Suppressor macrophage treated with lipopolysaccharide for 1 hour (primary cell): ENCODE data around the gene SOBP.
"Not testable (repeated sequence)": the region's sequence is repeated elsewhere in the genome, so short reads cannot be mapped to it uniquely, and the experiment has no call there.

Source experiments
- DNase-seq, 3 donors: peaks; one replicate each; pipeline ENCODE4 v3.0.0-alpha.2; 2020 to 2022

The SOBP gene, protein sequence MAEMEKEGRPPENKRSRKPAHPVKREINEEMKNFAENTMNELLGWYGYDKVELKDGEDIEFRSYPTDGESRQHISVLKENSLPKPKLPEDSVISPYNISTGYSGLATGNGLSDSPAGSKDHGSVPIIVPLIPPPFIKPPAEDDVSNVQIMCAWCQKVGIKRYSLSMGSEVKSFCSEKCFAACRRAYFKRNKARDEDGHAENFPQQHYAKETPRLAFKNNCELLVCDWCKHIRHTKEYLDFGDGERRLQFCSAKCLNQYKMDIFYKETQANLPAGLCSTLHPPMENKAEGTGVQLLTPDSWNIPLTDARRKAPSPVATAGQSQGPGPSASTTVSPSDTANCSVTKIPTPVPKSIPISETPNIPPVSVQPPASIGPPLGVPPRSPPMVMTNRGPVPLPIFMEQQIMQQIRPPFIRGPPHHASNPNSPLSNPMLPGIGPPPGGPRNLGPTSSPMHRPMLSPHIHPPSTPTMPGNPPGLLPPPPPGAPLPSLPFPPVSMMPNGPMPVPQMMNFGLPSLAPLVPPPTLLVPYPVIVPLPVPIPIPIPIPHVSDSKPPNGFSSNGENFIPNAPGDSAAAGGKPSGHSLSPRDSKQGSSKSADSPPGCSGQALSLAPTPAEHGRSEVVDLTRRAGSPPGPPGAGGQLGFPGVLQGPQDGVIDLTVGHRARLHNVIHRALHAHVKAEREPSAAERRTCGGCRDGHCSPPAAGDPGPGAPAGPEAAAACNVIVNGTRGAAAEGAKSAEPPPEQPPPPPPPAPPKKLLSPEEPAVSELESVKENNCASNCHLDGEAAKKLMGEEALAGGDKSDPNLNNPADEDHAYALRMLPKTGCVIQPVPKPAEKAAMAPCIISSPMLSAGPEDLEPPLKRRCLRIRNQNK

DNA sequence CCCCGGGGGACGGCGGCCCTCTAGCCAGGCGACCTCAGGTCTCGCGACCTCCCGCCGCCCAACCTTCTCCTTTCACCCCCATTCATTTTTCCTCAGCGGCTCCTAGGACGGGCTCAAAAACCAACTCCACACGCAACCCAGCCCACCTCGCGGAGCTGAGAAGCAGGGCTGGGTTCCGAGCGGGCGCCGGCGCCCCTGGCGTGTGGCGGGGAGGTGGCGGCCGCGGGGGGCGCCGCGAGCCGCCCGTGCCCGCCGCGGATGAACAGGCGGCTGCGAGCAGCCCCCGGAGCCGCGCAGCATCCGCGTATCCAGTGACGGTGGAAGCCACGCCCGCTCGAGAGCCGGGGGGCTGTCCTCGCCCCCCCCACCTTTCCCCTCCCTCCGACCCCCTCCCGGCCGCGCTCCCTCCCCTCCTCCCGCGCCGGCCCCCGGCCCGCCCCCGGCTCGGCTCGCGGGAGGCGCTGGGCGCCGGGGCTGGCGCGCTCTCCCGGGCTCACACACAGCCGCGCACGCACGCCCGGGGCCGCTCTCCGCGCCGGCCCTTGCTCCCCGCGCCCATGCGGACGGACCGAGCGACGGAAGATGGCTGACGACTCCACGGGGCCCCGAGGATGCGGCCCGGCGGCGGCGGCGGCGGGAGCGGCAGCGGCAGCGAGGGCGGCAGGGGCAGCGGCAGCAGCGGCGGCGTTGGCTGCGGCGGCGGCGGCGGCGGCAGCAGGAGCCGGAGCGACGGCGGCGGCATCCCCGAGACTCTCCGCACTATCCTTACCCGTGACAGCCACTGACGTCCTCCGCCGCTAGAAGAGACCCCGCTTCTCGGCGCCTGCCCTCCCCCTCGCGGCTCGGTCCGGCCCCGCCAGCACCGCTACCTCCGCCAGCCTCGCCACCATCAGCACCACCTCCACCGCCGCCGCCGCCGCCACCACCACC lies at the start of gene SOBP:
SOBP (plus strand) TSS at position 482 of the 930 bp plus-strand sequence. CDS start 500 bp downstream, outside the sequence.
- DNase-seq: peak; percentile 19 to 64 (median 25)

DNA sequence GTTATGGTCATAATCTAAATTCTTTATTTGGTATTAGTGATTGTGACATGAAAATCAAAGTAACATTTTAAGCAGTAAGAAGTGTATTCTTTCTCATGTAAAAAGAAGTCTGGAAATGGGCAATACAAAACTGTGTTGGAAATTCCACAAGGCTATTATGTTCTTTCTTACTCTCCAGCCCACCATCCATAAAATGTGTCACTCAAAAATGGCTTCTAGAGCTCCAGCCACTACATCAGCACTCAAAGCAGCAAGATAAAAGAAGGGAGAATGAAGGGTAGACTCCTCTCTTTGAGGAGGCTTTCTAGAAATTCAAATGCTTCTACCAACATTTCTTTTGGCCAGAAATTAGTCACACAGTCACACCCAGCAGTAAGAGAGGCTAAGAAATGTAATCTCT lies 49.0 kb upstream of the SOBP start:
- no peak for DNase-seq

DNA sequence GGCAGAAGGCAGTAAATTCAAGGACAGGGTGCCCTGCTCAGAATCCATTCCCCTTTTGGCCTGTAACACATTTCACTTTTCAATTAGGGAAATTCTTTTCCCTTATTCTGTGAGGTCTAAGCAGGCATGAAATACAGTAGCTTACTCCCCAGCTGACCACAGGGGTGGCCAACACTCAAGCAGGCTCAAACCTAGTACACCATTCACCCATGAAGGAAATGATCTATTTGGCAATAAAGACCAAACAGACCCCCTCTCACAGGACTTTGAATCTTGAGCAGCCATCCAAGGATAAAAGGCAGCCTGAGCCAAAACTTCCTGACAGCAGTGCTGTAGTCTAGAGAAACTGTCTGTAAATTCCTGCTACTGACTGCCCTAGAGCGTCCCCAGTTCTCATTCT lies 48.2 kb upstream of the SOBP start:
- no peak for DNase-seq

DNA sequence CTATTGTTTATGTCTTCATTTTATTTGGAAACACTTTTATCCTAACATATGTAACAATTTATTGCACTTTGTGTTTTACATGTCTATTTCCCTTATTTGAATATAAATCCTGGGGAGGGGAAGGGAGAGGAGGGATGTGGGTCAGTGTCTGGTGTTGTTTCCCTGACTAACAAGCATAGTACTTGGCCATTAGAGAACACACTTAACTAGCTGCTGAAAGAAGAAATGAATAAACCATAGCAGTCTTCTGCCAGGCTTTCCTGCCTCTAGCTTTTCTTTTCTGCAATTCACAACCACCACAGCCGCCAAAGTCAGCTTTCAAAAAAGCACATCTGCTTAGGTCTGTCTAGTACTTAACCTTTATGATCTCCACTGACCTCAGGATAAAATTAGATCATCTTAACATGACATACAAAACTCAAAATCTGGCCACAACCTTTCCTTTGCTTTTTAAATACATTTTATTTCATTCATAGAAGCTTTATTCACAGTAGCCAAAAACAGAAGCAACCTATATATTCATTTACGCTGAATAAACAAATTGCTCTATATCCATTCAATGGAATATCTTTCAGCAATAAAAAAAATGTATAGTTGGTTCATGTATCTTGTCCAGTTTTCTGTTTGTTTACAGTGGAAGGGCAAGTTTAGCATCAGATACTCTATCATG lies 46.8 kb upstream of the SOBP start:
- no peak for DNase-seq

DNA sequence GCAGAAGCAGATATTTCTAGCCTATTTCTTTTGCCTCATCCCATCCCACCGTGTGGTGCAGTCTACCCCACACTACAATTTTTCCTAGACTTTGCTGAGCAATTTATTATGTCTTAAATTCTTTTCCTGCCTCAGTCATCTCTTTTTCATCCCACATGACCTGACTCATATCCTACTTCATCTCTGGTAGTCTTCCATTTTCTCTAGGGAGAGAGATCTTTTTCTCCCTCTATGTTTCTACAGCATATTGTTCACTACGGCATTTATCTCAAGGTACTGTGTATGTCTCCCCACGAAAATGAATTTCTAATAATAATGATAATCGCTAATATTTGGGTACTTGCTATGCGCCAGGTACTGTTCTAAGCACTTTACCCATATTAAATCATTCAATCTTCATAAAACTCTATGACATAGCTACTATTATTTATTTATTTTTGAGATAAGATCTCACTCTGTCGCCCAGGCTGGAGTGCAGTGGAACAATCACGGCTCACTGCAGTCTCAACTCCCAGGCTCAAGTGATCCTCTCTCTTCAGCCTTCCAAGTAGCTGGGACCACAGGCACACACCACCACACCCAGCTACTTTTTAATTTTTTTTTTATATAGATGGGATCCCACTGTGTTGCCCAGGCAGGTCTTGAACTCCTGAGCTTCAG lies 46.2 kb upstream of the SOBP start:
- DNase-seq: no peak

DNA sequence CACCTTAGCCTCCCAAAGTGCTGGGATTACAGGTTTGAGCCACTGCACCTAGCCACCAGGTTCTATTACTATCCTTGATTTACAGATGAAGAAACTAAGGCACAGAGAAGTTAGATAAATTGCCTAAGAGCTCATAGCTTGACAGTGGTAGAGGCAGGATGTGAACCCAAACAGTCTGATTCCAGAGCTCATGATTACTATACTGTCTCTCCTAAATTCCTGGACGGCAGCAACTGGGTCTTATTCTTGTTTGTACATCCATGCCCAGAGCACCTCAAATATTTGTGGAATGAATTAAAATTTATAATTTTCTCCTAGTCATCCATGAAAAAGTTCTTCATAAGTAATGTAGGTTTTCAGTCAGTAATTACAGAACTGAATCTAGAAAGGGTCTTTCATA lies 45.6 kb upstream of the SOBP start:
- no peak for DNase-seq

DNA sequence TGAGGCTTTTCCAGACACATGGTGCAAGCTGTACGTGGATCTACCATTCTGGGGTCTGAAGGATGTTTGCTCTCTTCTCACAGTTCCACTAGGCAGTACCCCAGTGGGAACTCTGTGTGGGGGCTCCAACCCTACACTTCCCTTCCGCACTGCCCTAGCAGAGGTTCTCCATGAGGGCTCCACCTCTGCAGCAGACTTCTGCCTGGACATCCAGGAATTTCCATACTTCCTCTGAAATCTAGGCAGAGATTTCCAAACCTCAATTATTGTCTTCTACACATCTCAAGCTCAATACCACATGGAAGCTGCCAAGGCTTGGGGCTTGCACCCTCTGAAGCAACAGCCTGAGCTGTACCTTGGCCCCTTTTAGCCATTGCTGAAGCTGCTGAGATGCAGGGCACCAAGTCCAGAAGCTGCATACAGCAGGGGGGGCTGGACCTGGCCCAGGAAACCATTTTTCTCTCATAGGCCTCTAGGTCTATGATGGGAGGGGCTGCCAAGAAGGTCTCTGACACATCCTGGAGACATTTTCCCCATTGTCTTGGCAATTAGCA lies 42.2 kb upstream of the SOBP start:
- no peak for DNase-seq

DNA sequence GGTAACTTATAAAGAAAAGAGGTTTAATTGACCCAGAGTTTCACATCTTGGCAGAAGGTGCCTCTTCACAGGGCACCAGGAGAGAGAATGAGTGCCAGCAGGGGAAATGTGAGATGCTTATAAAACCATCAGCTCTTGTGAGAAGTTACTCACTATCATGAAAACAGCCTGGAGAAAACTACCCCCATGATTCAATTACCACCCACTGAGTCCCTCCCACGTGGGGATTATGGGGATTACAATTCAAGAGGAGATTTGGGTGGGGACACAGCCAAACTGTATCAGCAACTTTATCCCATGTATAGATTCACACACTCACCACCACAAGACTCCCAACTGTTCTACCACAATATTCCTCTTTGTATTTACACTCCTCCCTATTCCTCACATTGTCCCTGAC lies 41.1 kb upstream of the SOBP start:
- no peak for DNase-seq

DNA sequence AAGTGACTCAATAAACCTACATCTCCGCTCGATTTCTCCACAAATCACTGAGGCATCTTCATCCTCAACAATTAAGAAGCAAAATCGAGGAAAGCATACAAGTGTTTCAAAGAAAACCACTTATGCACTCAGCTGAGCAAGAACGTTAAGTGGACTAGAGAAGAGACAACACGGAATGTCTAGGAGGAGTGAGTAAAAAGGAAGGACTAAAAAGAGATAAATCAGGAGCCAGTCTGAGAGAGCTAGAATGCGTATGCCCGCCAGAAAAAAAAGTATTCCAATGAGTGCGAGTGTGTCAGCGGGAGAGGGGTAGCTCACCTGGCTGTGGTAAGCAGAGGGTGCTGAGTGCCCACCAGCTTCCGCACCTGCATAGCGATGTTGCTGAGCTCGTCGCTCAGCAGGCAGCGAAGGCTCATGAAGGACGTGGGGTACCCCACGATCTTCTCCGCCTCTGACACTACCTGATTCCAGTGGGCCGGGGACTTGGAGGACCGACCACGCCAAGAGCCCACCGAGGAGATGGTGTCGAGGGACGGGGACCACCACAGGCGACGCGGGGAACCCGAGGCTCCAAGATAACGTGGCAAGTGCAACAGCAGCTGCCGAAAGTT lies 31.1 kb upstream of the SOBP start:
- DNase-seq: peak in 1 of 3 donors; percentile 6

DNA sequence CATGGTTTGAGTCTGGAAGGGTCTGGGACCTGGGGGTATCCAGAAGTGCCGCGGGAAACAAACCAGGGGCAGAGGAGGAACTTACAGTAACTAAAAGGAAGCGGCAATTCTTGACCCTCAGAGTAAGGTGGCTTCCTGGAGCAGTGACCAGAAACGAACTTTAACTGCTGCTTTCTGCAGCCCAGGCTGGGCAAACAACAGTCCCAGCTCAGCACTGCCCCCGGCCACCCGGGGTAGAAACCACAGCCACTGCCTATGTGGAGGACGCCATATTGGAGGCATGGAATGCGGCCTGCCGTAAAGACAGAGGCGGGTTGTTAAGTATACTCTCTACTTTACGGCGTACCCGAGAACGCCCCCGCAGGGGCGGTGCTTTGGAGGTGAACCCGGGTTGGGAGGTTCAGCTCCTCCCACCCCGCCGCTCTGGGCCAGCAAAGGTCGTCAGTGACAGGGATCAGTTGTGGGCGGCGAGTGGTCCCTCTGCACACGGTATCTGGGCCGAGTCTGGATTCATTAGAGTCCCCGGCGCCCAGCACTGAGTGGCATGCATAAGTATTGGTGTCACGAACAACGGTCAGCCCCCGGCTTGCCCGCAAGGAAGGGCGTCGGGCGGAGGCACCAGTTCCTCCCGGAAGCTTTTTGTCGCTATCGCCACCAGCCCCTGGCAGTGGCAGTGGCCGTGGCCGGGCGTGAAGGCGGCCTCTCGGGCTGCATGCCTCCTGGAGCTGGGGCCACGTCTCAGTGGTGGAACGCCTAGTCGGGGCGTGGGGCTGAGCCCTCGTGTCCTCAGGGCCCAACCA lies 30.4 kb upstream of the SOBP start, which contains the start of gene PDSS2:
PDSS2 (minus strand) TSS at position 282 of the 800 bp plus-strand sequence; CDS start at position 3, 279 bp downstream.
- peak; percentile 99 to 100 (median 100) for DNase-seq

DNA sequence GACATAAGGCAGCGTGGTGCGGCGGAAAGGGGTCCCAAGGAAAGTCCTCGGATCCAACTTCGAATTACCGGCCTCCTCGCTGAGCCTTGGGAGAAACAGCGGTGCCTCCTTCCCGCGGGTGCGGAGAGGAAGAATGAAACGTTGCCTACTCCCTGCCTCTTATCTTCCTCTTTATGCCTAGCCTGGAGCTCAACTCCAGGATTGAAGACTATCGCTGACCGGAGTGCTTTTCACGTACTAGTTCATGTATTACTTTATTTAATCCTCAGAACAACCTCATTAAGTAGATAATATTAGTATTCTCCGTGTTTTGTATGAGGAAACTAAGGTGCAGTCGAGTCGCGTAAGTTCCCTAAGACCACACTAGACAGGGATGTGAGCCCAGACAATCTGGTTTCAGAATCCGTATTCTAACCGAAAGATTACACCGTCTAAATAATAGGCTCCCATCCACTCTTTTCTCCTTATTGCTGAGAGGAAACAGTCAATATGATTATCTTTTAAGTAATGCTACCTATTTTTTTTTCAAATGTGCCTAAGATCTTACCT lies 29.8 kb upstream of the SOBP start:
- peak in 2 of 3 donors; percentile 41 to 60 for DNase-seq

DNA sequence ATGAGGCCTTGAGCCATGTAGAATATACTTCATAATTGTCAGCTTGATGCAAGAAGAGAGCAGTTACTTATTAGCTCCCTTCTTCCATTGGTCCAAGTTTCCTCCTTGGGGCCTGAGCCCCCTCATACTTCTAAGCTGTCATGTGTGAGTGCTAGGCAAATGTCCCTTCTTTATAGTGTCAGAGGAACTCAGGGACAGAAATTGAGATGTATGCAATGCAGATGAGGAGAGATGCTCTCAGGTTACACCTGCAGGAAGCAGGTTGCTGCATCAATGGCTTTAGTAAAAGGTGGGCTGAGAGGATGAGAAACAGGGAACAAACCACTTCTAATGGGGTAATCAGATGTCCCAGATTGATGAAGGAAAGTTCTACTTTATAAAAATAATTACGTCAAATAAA lies 23.9 kb upstream of the SOBP start:
- no peak for DNase-seq

DNA sequence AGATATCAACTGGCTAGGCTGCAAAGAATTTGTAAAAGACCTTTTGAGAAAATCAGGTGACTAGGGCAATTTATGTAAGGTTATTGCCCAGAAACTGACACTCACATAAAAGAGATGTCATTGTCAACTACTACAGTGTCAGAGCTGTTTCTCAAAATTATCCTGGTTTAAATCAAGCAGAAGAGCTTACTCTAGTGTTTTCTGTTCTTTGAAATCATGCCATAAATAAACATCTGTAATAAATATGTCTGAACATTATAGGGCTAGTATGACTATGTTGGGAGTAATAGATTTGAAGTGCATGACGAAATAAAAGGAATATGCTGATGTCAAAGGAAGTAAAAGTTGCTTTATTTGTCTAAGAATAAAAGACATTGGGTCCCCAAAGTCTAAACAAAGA lies 19.6 kb upstream of the SOBP start:
- no peak for DNase-seq

DNA sequence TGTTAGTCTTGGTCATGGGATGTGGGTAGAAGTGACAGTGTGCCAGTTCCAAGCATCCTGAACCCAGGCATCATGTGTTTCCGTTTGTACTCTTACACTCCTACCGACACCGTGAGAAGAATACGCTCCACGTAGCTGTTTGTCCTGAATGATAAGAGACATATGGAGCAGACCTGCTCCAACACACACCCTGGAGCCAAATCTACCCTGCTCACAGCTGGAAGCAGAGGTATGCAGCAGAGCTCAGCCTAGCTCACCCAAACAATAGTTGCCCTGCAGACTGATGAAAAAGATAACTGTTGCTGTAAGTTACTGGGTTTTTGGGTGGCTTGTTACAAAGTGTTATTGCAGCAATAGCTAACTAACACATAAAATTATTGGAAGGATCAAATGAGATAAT lies 16.3 kb upstream of the SOBP start:
- no peak for DNase-seq

DNA sequence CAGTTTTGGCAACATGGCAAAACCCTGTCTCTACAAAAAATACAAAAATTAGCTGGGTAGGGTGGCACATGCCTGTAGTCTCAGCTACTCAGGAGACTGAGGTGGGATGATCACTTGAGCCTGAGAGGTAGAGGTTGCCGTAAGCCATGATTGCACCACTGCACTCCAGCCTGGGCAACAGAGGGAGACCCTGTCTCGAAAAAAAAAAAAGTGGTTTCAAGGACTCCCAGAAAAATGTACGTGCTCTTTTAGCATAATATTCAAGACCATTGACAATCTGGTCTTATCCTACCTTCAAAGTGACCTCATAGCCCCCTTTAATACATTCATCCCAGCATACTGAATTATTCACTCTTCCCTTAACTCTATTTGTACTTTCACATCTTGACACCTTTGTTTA lies 14.6 kb upstream of the SOBP start:
- DNase-seq: not testable (repeated sequence)

DNA sequence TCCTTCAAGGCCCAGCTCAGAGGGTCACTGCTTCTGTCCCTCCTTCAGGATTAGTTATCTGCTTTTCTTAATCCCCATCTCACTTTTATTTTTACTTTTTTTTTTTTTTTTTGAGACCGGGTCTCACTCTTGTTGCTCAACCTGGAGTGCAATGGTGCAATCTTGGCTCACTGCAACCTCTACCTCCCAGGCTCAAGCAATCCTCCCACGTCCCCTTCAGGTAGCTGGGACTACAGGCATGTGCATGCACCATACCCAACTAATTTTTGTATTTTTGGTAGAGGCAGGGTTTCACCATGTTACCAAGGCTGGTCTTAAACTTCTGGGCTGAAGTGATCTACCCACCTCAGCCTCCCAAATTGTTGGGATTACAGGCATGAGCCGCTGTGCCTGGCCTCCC lies 14.1 kb upstream of the SOBP start:
- DNase-seq: not testable (repeated sequence)

DNA sequence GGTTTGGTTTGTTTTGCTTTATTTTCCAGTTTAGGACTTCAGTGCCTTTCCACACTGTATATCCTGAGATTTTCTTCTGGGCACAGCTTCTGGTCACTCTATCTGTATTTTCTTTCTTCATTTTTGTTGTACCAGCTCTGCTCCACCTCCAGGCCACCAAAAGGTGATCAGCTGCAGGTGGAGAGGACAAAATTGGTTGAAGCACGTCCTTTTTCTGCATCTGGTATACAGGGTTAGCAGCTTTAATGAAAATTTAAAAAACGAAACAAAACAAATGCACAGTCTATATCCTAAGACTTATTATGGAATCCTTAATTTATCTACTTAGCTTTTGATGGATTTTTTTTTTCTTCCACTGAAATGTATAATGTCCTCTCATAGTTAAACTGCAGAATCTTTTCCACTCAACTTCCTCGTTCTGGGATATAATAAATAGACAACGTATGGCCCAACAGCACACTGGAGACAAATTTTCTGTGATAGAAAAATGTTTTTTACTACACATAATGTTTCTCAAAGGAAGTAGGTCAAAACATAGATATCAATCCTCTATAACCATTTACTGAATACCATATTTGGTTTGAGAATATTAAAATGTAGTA lies 10.7 kb upstream of the SOBP start:
- DNase-seq: no peak

DNA sequence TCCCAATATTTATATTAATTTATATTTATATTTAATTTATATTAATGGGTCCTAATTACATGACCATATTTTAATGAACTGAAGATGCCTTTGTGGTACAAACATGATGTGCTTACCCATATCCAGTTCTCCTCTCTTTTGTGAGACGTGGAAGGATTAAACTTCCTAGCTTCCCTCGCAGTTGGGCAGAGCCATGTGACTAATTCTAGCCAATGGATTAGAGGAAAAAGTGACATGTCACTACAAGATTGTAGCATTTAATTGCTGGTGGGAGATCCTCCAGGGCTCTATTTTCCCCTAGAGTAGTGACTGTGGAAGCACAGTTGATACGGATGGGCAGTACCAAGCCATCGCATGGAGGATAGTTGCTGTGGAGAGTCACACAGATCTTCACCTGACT lies 4.8 kb upstream of the SOBP start:
- DNase-seq: no peak
